HepG2 (cell line): ENCODE measurements around the gene CTNND2. TPM values are rescaled to one million over a fixed set of nuclear protein-coding genes. Genes with fewer than 3 reads are reported as not detected.
A peak's percentile ranks its signal among the peaks of the same experiment; 100 is the strongest.

Source experiments
- ATAC-seq: fragments of 200-7000 bp; cut with Tn5 transposase; 3 replicates; pipeline ENCODE4 v1.9.1; 2020; ENCODE audit warnings: mild to moderate bottlenecking, moderate library complexity
- BruUV-seq: library from RNA; stranded (reverse); fragments of 400-500 nt; replicated peaks from 2 replicates; lab custom pipeline; 2021; lab: Mats Ljungman, UMichigan
- CTCF ChIA-PET: fragments of 300-600 bp; formaldehyde crosslinking; extraction: SDS; loops from one replicate; lab custom pipeline; 2021; ENCODE audit warnings: low total read pairs, inconsistent platforms, low intra/inter-chr PET ratio; lab: Yijun Ruan, JAX
- POLR2A ChIA-PET: fragments of 350-600 bp; sonication (Branson Sonifier 250); formaldehyde crosslinking; loops from one replicate; lab custom pipeline; 2020; ENCODE audit warnings: antibody characterized with exemption, inconsistent platforms; lab: Yijun Ruan, JAX
- DNase-seq: peaks from one replicate; pipeline ENCODE4 v3.0.0-alpha.2; 2015; ENCODE audit warnings: low spot score
- FAIRE-seq: peaks from 3 replicates; lab custom pipeline; 2011; peaks lifted over from hg19 to GRCh38; lab: Jason Lieb, UNC
- H2AFZ ChIP-seq: one replicate; pipeline ENCODE4 v1.6.1; 2011; ENCODE audit warnings: low read length, inconsistent platforms
- H3K27ac ChIP-seq: fragments of 300-600 bp; 3 replicates; pipeline ENCODE4 v1.8.0; 2011; ENCODE audit warnings: mixed run types, mild to moderate bottlenecking, mixed read lengths, low read length, inconsistent platforms; ENCODE audit not compliant: insufficient read depth; ENCODE audit errors: extremely low read length
- H3K27me3 ChIP-seq, 2 experiments: fragments of 200-600 bp in 1 of 2; 2 replicates in 1 of 2; 3 replicates in 1 of 2; pipeline versions ENCODE4 v1.6.0 to v1.8.0; 2011; ENCODE audit warnings: low read length in 2 of 2, mild to moderate bottlenecking in 2 of 2, moderate library complexity in 2 of 2, inconsistent platforms in 1 of 2; ENCODE audit not compliant: insufficient read depth in 2 of 2, control insufficient read depth in 1 of 2
- H3K36me3 ChIP-seq, 2 experiments: fragments of 200-600 bp in 1 of 2; replicated peaks in 1 of 2; 2 replicates in 1 of 2; 3 replicates in 1 of 2; pipeline versions ENCODE4 v1.5.1 to v1.8.0; 2011; ENCODE audit warnings: low read length in 2 of 2, inconsistent platforms in 1 of 2; ENCODE audit not compliant: insufficient read depth in 2 of 2, control insufficient read depth in 1 of 2
- H3K4me1 ChIP-seq: 2 replicates; pipeline ENCODE4 v1.5.1; 2012; ENCODE audit warnings: low read length, inconsistent platforms; ENCODE audit not compliant: insufficient read depth
- H3K4me2 ChIP-seq: 2 replicates; pipeline ENCODE4 v1.6.0; 2011; ENCODE audit warnings: low read depth, low read length, inconsistent platforms
- H3K4me3 ChIP-seq, 3 experiments: fragments of 200-600 bp in 1 of 3; sonication (generic), shearing (Covaris generic) in 1 of 3; replicated peaks in 1 of 3; 2 replicates each; pipeline ENCODE4 v1.5.1; 2011 to 2016; ENCODE audit warnings: low read length in 3 of 3, inconsistent platforms in 2 of 3, low read depth in 2 of 3, mild to moderate bottlenecking in 2 of 3, control low read depth in 1 of 3, mixed read lengths in 1 of 3; ENCODE audit not compliant: insufficient read depth in 1 of 3
- H3K79me2 ChIP-seq: one replicate; pipeline ENCODE4 v1.6.1; 2011; ENCODE audit warnings: low read length, inconsistent platforms; ENCODE audit not compliant: insufficient read depth
- H3K9ac ChIP-seq: 2 replicates; pipeline ENCODE4 v1.6.0; 2011; ENCODE audit warnings: mild to moderate bottlenecking, low read depth, low read length, inconsistent platforms; ENCODE audit not compliant: insufficient read depth
- H3K9me3 ChIP-seq: 2 replicates; pipeline ENCODE4 v1.5.1; 2012; ENCODE audit warnings: mild to moderate bottlenecking, low read length
- H4K20me1 ChIP-seq: 2 replicates; pipeline ENCODE4 v1.6.0; 2011; ENCODE audit warnings: inconsistent platforms, mild to moderate bottlenecking, low read length, moderate library complexity; ENCODE audit not compliant: insufficient read depth
- FOSL2 ChIP-seq: sonication (generic); formaldehyde crosslinking; IDR thresholded peaks from 2 replicates; pipeline ENCODE4 v1.4.0; 2020; ENCODE audit warnings: missing genetic modification reagents
- JUNB ChIP-seq: sonication (generic); formaldehyde crosslinking; IDR thresholded peaks from 2 replicates; pipeline ENCODE4 v1.8.0; 2022; ENCODE audit warnings: missing genetic modification reagents, mild to moderate bottlenecking, borderline replicate concordance
- MAFF ChIP-seq: IDR thresholded peaks from 2 replicates; pipeline ENCODE4 v1.6.1; 2011; ENCODE audit warnings: low read depth, low read length, improper control_type of control experiment
- MAFK ChIP-seq, 2 experiments: IDR thresholded peaks in 1 of 2; conservative IDR thresholded peaks in 1 of 2; 2 replicates each; pipeline ENCODE4 v1.6.1; 2011; ENCODE audit warnings: improper control_type of control experiment in 2 of 2, low read length in 2 of 2
- NR3C1 ChIP-seq: sonication (generic); formaldehyde crosslinking; IDR thresholded peaks from 2 replicates; pipeline ENCODE4 v1.4.0; 2020; ENCODE audit warnings: missing genetic modification reagents
- ZNF232 ChIP-seq: sonication (generic); formaldehyde crosslinking; IDR thresholded peaks from 2 replicates; pipeline ENCODE4 v1.4.0; 2020; ENCODE audit warnings: missing genetic modification reagents, borderline replicate concordance
- ZNF282 ChIP-seq: fragments of 450-650 bp; IDR thresholded peaks from 2 replicates; pipeline ENCODE4 v1.6.1; 2018; ENCODE audit not compliant: partially characterized antibody
- ZNF432 ChIP-seq: sonication (generic); formaldehyde crosslinking; IDR thresholded peaks from 2 replicates; pipeline ENCODE4 v1.5.0; 2020; ENCODE audit warnings: missing genetic modification reagents, mild to moderate bottlenecking, borderline replicate concordance
- ZNF720 ChIP-seq: sonication (generic); formaldehyde crosslinking; IDR thresholded peaks from 2 replicates; pipeline ENCODE4 v1.4.0; 2020; ENCODE audit warnings: missing genetic modification reagents
- WGBS: methylation state at CpG from one replicate; pipeline ENCODE4 v1.1.6; 2017; ENCODE audit warnings: low lambda C conversion rate; 5-methylcytosine and 5-hydroxymethylcytosine counted together
- in situ Hi-C: cut with HindIII; loops from 2 replicates; pipeline ENCODE4 v1.10.0; 2017; ENCODE audit warnings: low pct_unique_long_range_greater_than_20kb; ENCODE audit not compliant: extremely low pct_ligation_motif_present
- intact Hi-C: fragments of 100-400 bp; cut with micrococcal nuclease; formaldehyde crosslinking; loops from one replicate; pipeline ENCODE4 v1.10.0; 2022; ENCODE audit not compliant: unreplicated experiment
- polyA plus RNA-seq, 8 experiments: library from polyadenylated mRNA; depleted of rRNA in 3 of 8; stranded (reverse) in 7 of 8; unstranded in 1 of 8; fragments of >200 nt; fragmentation: Illumina TruSeq in 4 of 8; extraction: Trizol in 4 of 8; gene quantifications; 2 replicates each; pipeline versions ENCODE4 v1.2.1 to v1.2.3, GENCODE V29; 2011 to 2016; ENCODE audit warnings: low read depth in 4 of 8, missing spikeins in 1 of 8, mixed read lengths in 1 of 8; ENCODE audit not compliant: insufficient read depth in 1 of 8
- total RNA-seq, 5 experiments: library from RNA; depleted of rRNA; stranded (reverse); fragments of >200 nt; fragmentation: Illumina TruSeq; extraction: Trizol; gene quantifications; 2 replicates each; pipeline ENCODE4 v1.2.3, GENCODE V29; 2016; ENCODE audit warnings: low read depth in 1 of 5
- TF ChIP-seq, protein P1 (sequence below): sonication (generic); formaldehyde crosslinking; IDR thresholded peaks from 2 replicates; pipeline ENCODE4 v1.5.1; 2020; ENCODE audit warnings: mild to moderate bottlenecking, missing genetic modification reagents, moderate library complexity
- TF ChIP-seq, protein P2 (sequence below): sonication (generic); formaldehyde crosslinking; IDR thresholded peaks from 2 replicates; pipeline ENCODE4 v1.8.0; 2022; ENCODE audit warnings: low read depth, missing genetic modification reagents
- TF ChIP-seq, protein P3 (sequence below): sonication (generic); formaldehyde crosslinking; IDR thresholded peaks from 2 replicates; pipeline ENCODE4 v1.5.1; 2020; ENCODE audit warnings: mild to moderate bottlenecking, moderate library complexity, missing genetic modification reagents

The CTNND2 gene
- total and polyA plus RNA-seq, 2 of the 13 experiments (the other 11 are each of a cell fraction or from before 2014, with no cell fraction given): not detected

DNA sequence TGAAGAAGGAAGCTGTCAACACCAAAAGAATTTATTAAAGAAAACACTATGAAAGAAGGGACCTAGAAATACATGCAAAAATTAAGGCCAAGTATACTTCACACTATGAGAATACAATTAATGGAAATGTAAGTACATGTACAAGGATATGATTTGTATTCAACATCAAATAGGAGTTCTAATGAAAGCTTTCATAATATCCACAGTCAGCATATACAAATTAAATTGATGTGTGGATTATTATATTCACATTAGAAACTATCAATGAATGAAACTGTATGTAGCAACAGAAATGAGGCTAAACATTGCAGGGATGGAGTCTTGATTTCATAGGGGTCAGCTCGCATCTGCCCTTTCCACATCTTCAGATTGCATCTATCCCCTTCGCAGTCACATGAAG lies 401.5 kb downstream of the CTNND2 start:
- no peak overlapping the region for H3K4me2 ChIP-seq
- H4K20me1 ChIP-seq: no peaks in the 10 kb centered on the region
- in situ Hi-C loops (no loop called here), intact Hi-C loops (no loop called here)
- no TSS peak for BruUV-seq
- ATAC-seq: no peak
- no peak for DNase-seq
- no peak for FAIRE-seq
- H3K9ac ChIP-seq: no peak overlapping the region
- H3K36me3 ChIP-seq: no peaks in the 10 kb centered on the region
- H3K79me2 ChIP-seq: no peaks in the 10 kb centered on the region
- no peak overlapping the region for H2AFZ ChIP-seq
- H3K27ac ChIP-seq: no peak overlapping the region
- CTCF ChIA-PET: no interaction called here
- no peaks in the 10 kb centered on the region; a peak in 1 of 5 replicates for H3K27me3 ChIP-seq
- H3K9me3 ChIP-seq: no peaks in the 10 kb centered on the region
- POLR2A ChIA-PET: no interaction called here
- H3K4me1 ChIP-seq: no peaks in the 10 kb centered on the region
- H3K4me3 ChIP-seq: no peak overlapping the region
- no peak for TF ChIP-seq NR3C1
- peak in 1 of 2 experiments; percentile 50; a peak in 1 of 4 replicates for TF ChIP-seq MAFK (conservative IDR thresholded peaks at IDR 0.05 in 1 of 2, IDR thresholded peaks at IDR 0.05 in 1 of 2; ENCODE audit: low read length in 2 of 2)
- peak; percentile 27; the same call in 1 of the 2 replicates for TF ChIP-seq MAFF
- TF ChIP-seq, all 625 proteins: peak for 2
- WGBS: 38% methylated on average over 2 of the region's 2 CpGs

DNA sequence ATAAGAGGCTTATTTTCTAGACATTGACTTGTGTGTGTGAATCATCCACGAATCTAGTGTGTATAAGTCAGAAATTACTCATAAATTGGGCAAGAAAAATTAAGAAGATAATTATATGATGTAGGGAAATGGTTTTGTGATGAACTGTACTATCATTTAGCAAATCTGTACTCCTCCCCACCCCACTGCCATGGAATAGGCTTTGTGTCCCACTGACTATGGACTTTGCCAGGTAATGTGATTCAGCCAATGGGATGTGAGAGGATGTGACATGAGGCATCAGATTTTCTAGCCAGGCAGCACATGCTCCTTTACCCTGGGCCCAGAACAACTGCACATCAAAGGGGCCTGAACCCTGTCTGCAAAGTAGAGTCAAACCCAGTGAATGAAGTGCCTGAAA lies 406.6 kb downstream of the CTNND2 start:
- in situ Hi-C loops: no loop called here
- ChIA-PET POLR2A (no interaction called here), CTCF (no interaction called here)
- intact Hi-C loops: no loop called here
- H3K27me3 ChIP-seq: no peaks in the 10 kb centered on the region
- no peaks in the 10 kb centered on the region for H3K79me2 ChIP-seq
- H3K4me3 ChIP-seq: no peak overlapping the region
- H3K9me3 ChIP-seq: no peaks in the 10 kb centered on the region
- H3K36me3 ChIP-seq: no peaks in the 10 kb centered on the region
- H3K4me1 ChIP-seq: no peaks in the 10 kb centered on the region
- no peaks in the 10 kb centered on the region for H4K20me1 ChIP-seq
- no TSS peak for BruUV-seq
- H3K9ac ChIP-seq: no peak overlapping the region
- H3K27ac ChIP-seq: no peak overlapping the region
- H3K4me2 ChIP-seq: no peak overlapping the region
- ATAC-seq: no peak
- DNase-seq: no peak
- no peak for FAIRE-seq
- WGBS: 0% methylated on average over 1 of the region's 1 CpG
- H2AFZ ChIP-seq: no peak overlapping the region
- TF ChIP-seq JUNB (CRISPR knock-in tag) (no peak), ZNF282 (no peak), ZNF720 (CRISPR knock-in tag) (no peak), ZNF232 (CRISPR knock-in tag) (no peak), FOSL2 (no peak), ZNF432 (CRISPR knock-in tag) (no peak)
- TF ChIP-seq, protein P1, sequence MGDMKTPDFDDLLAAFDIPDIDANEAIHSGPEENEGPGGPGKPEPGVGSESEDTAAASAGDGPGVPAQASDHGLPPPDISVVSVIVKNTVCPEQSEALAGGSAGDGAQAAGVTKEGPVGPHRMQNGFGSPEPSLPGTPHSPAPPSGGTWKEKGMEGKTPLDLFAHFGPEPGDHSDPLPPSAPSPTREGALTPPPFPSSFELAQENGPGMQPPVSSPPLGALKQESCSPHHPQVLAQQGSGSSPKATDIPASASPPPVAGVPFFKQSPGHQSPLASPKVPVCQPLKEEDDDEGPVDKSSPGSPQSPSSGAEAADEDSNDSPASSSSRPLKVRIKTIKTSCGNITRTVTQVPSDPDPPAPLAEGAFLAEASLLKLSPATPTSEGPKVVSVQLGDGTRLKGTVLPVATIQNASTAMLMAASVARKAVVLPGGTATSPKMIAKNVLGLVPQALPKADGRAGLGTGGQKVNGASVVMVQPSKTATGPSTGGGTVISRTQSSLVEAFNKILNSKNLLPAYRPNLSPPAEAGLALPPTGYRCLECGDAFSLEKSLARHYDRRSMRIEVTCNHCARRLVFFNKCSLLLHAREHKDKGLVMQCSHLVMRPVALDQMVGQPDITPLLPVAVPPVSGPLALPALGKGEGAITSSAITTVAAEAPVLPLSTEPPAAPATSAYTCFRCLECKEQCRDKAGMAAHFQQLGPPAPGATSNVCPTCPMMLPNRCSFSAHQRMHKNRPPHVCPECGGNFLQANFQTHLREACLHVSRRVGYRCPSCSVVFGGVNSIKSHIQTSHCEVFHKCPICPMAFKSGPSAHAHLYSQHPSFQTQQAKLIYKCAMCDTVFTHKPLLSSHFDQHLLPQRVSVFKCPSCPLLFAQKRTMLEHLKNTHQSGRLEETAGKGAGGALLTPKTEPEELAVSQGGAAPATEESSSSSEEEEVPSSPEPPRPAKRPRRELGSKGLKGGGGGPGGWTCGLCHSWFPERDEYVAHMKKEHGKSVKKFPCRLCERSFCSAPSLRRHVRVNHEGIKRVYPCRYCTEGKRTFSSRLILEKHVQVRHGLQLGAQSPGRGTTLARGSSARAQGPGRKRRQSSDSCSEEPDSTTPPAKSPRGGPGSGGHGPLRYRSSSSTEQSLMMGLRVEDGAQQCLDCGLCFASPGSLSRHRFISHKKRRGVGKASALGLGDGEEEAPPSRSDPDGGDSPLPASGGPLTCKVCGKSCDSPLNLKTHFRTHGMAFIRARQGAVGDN (CRISPR knock-in tag): no peak
- TF ChIP-seq, protein P2, sequence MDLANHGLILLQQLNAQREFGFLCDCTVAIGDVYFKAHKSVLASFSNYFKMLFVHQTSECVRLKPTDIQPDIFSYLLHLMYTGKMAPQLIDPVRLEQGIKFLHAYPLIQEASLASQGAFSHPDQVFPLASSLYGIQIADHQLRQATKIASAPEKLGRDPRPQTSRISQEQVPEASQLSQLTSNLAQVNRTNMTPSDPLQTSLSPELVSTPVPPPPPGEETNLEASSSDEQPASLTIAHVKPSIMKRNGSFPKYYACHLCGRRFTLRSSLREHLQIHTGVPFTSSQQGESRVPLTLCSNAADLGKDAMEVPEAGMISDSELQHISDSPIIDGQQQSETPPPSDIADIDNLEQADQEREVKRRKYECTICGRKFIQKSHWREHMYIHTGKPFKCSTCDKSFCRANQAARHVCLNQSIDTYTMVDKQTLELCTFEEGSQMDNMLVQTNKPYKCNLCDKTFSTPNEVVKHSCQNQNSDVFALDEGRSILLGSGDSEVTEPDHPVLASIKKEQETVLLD: no peak
- TF ChIP-seq, protein P3, sequence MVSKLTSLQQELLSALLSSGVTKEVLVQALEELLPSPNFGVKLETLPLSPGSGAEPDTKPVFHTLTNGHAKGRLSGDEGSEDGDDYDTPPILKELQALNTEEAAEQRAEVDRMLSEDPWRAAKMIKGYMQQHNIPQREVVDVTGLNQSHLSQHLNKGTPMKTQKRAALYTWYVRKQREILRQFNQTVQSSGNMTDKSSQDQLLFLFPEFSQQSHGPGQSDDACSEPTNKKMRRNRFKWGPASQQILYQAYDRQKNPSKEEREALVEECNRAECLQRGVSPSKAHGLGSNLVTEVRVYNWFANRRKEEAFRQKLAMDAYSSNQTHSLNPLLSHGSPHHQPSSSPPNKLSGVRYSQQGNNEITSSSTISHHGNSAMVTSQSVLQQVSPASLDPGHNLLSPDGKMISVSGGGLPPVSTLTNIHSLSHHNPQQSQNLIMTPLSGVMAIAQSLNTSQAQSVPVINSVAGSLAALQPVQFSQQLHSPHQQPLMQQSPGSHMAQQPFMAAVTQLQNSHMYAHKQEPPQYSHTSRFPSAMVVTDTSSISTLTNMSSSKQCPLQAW (CRISPR knock-in tag): no peak
